ENCODE results near the gene TBC1D32.

GRCh38 chr6:121351916-121352315, 17.6 kb upstream of the TBC1D32 start:
- TF ChIP-seq POLR2AphosphoS5 (IDR thresholded peaks at IDR 0.05; ENCODE audit: low read depth, low read length) (no peak), REST (IDR thresholded peaks at IDR 0.05; ENCODE audit: low read depth, low read length) (no peak), EP300 (IDR thresholded peaks at IDR 0.05; ENCODE audit: borderline replicate concordance in 1 of 2, low read depth in 1 of 2, low read length in 1 of 2) (no peak), CTCF (IDR thresholded peaks at IDR 0.05) (no peak), CHD2 (IDR thresholded peaks at IDR 0.05; ENCODE audit: low read length, partially characterized antibody) (no peak), RFX5 (IDR thresholded peaks at IDR 0.05; ENCODE audit: low read length) (no peak), MAX (IDR thresholded peaks at IDR 0.05; ENCODE audit: low read depth) (no peak), TEAD4 (IDR thresholded peaks at IDR 0.05; ENCODE audit: borderline replicate concordance, insufficient read depth) (no peak), IRF3 (IDR thresholded peaks at IDR 0.05; ENCODE audit: low read depth, low read length) (no peak), USF2 (IDR thresholded peaks at IDR 0.05; ENCODE audit: borderline replicate concordance, low read depth, low read length) (no peak)
